Neural progenitor cell (in vitro differentiated cells): Measurements from ENCODE around the gene CHST8. TPM values are rescaled to one million over a fixed set of nuclear protein-coding genes. Genes with fewer than 3 reads are reported as not detected.

Source experiments
- DNase-seq: peaks from one replicate; pipeline ENCODE4 v3.0.0-alpha.2; 2016; ENCODE audit warnings: low spot score
- H2AFZ ChIP-seq: fragments of 200-600 bp; sonication (generic); replicated peaks from 2 replicates; pipeline ENCODE4 v1.6.1; 2016; ENCODE audit warnings: antibody characterized with exemption
- H3F3A ChIP-seq: fragments of 200-600 bp; sonication (generic); 2 replicates; pipeline ENCODE4 v1.6.1; 2016; ENCODE audit warnings: antibody characterized with exemption, low read depth
- H3K27ac ChIP-seq: fragments of 200-600 bp; sonication (generic); 2 replicates; pipeline ENCODE4 v1.5.1; 2016; ENCODE audit warnings: mild to moderate bottlenecking
- H3K27me3 ChIP-seq: fragments of 200-600 bp; sonication (generic); 2 replicates; pipeline ENCODE4 v1.6.1; 2016; ENCODE audit warnings: mild to moderate bottlenecking, moderate library complexity
- H3K36me3 ChIP-seq: fragments of 200-600 bp; sonication (generic); 2 replicates; pipeline ENCODE4 v1.5.1; 2016
- H3K4me1 ChIP-seq: fragments of 200-600 bp; sonication (generic); 2 replicates; pipeline ENCODE4 v1.6.1; 2016; ENCODE audit warnings: mixed run types
- H3K4me2 ChIP-seq: fragments of 200-600 bp; sonication (generic); 2 replicates; pipeline ENCODE4 v1.6.1; 2016
- H3K4me3 ChIP-seq: fragments of 200-600 bp; sonication (generic); 2 replicates; pipeline ENCODE4 v1.5.1; 2016
- H3K79me2 ChIP-seq: fragments of 200-600 bp; sonication (generic); 2 replicates; pipeline ENCODE4 v1.6.1; 2016; ENCODE audit warnings: low read depth
- H3K9ac ChIP-seq: fragments of 200-600 bp; sonication (generic); 2 replicates; pipeline ENCODE4 v1.6.1; 2016
- H3K9me3 ChIP-seq: fragments of 200-600 bp; sonication (generic); 2 replicates; pipeline ENCODE4 v1.5.1; 2016; ENCODE audit warnings: low read depth
- H4K20me1 ChIP-seq: fragments of 200-600 bp; sonication (generic); 2 replicates; pipeline ENCODE4 v1.6.1; 2016; ENCODE audit warnings: low read depth
- H3K27ac Mint-ChIP-seq: 3 replicates; pipeline ENCODE4 v1.8.0; 2021; ENCODE audit warnings: mixed read lengths
- H3K27me3 Mint-ChIP-seq: 2 replicates; pipeline ENCODE4 v1.8.0; 2022; ENCODE audit warnings: low read depth, mild to moderate bottlenecking, inconsistent platforms, moderate library complexity, mixed read lengths; ENCODE audit not compliant: insufficient read depth
- H3K36me3 Mint-ChIP-seq: 3 replicates; pipeline ENCODE4 v1.8.0; 2021; ENCODE audit warnings: mixed read lengths
- H3K4me1 Mint-ChIP-seq: 3 replicates; pipeline ENCODE4 v1.8.0; 2021; ENCODE audit warnings: mixed read lengths
- H3K4me3 Mint-ChIP-seq: 3 replicates; pipeline ENCODE4 v1.8.0; 2021; ENCODE audit warnings: mild to moderate bottlenecking, moderate library complexity, mixed read lengths
- H3K9me3 Mint-ChIP-seq: 3 replicates; pipeline ENCODE4 v1.8.0; 2020; ENCODE audit warnings: mixed read lengths
- CTCF ChIP-seq: fragments of 200-600 bp; sonication (generic); IDR thresholded peaks from 2 replicates; pipeline ENCODE4 v1.5.1; 2017; ENCODE audit warnings: antibody characterized with exemption, mild to moderate bottlenecking
- EZH2 ChIP-seq: fragments of 200-600 bp; sonication (generic); IDR thresholded peaks from 2 replicates; pipeline ENCODE4 v1.6.1; 2017; ENCODE audit warnings: antibody characterized with exemption, mild to moderate bottlenecking, moderate library complexity
- EZH2phosphoT487 ChIP-seq: fragments of 200-600 bp; sonication (generic); IDR thresholded peaks from 2 replicates; pipeline ENCODE4 v1.6.1; 2017; ENCODE audit warnings: antibody characterized with exemption
- total RNA-seq: library from RNA; depleted of rRNA; stranded (reverse); fragments of >200 nt; gene quantifications from 2 replicates; pipeline ENCODE4 v1.2.3, GENCODE V29; 2015; ENCODE audit warnings: low replicate concordance

CHST8 gene
- total RNA-seq, 1 donor from 2014 or later, result 0.92 TPM

GRCh38 chr19:33800012-33800680, 178.4 kb downstream of the CHST8 start:
- Mint-ChIP-seq H3K27ac (no peak overlapping the region), H3K4me1 (peaks cover 18% of the 10 kb centered on the region), H3K27me3 (peaks cover 6% of the 10 kb centered on the region), H3K4me3 (peak overlapping the region; percentile 91), H3K36me3 (peaks cover 19% of the 10 kb centered on the region), H3K9me3 (no peaks in the 10 kb centered on the region)
- Histone ChIP-seq H3K9me3 (no peaks in the 10 kb centered on the region), H3K4me1 (peaks cover 8% of the 10 kb centered on the region), H3K9ac (no peak overlapping the region), H3K4me3 (no peak overlapping the region), H3K27ac (no peak overlapping the region), H3K36me3 (no peaks in the 10 kb centered on the region), H3K27me3 (no peaks in the 10 kb centered on the region), H3F3A (peaks cover 40% of the 10 kb centered on the region), H2AFZ (no peak overlapping the region), H3K79me2 (peaks cover 54% of the 10 kb centered on the region), H4K20me1 (peaks cover 57% of the 10 kb centered on the region), H3K4me2 (peak overlapping the region; percentile 90)
- TF ChIP-seq CTCF (no peak), EZH2phosphoT487 (no peak), EZH2 (no peak)
- no peak for DNase-seq

- H3K36me3 ChIP-seq, result no peaks in the 10 kb centered on the region
- H3K4me3 Mint-ChIP-seq, result no peak overlapping the region
- no peak overlapping the region for H3K27ac Mint-ChIP-seq
- H3K27me3 ChIP-seq, result no peaks in the 10 kb centered on the region
- H3K9me3 Mint-ChIP-seq, result no peaks in the 10 kb centered on the region
- no peak overlapping the region for H3K27ac ChIP-seq
- peaks cover 58% of the 10 kb centered on the region for H4K20me1 ChIP-seq
- no peak for DNase-seq
- no peak overlapping the region for H3K4me3 ChIP-seq
- peaks cover 30% of the 10 kb centered on the region for H3F3A ChIP-seq
- TF ChIP-seq EZH2phosphoT487, result no peak
- no peak for TF ChIP-seq EZH2
- no peak for TF ChIP-seq CTCF
- H3K9ac ChIP-seq, result no peak overlapping the region
- H3K4me2 ChIP-seq, result no peak overlapping the region
- no peak overlapping the region for H2AFZ ChIP-seq
- H3K27me3 Mint-ChIP-seq, result peaks cover 10% of the 10 kb centered on the region
- peaks cover 26% of the 10 kb centered on the region for H3K36me3 Mint-ChIP-seq
- peaks cover 52% of the 10 kb centered on the region for H3K79me2 ChIP-seq
- H3K4me1 ChIP-seq, result peaks cover 8% of the 10 kb centered on the region
- H3K9me3 ChIP-seq, result no peaks in the 10 kb centered on the region
- peaks cover 23% of the 10 kb centered on the region for H3K4me1 Mint-ChIP-seq
Measured at GRCh38 chr19:33801411-33801810, 179.7 kb downstream of the CHST8 start.

GRCh38 chr19:33802001-33802400, 180.2 kb downstream of the CHST8 start:
- TF ChIP-seq EZH2phosphoT487 (no peak), CTCF (no peak), EZH2 (no peak)
- Mint-ChIP-seq H3K4me1 (peaks cover 23% of the 10 kb centered on the region), H3K27me3 (peaks cover 10% of the 10 kb centered on the region), H3K4me3 (no peak overlapping the region), H3K36me3 (peaks cover 30% of the 10 kb centered on the region), H3K27ac (no peak overlapping the region), H3K9me3 (no peaks in the 10 kb centered on the region)
- H3K4me3 ChIP-seq, result no peak overlapping the region
- H2AFZ ChIP-seq, result no peak overlapping the region
- H3F3A ChIP-seq, result peaks cover 26% of the 10 kb centered on the region
- DNase-seq, result no peak
- no peaks in the 10 kb centered on the region for H3K9me3 ChIP-seq
- H3K9ac ChIP-seq, result no peak overlapping the region
- peaks cover 58% of the 10 kb centered on the region for H4K20me1 ChIP-seq
- H3K79me2 ChIP-seq, result peaks cover 48% of the 10 kb centered on the region
- no peaks in the 10 kb centered on the region for H3K27me3 ChIP-seq
- no peaks in the 10 kb centered on the region for H3K36me3 ChIP-seq
- H3K4me2 ChIP-seq, result no peak overlapping the region
- peaks cover 8% of the 10 kb centered on the region for H3K4me1 ChIP-seq
- H3K27ac ChIP-seq, result no peak overlapping the region
